Brain pericyte (primary cell): ENCODE data around the gene RNF186.

Experiments used
- DNase-seq: peaks from one replicate; pipeline ENCODE4 v3.0.0-alpha.2; 2012; ENCODE audit warnings: low read depth, low spot score

RNF186 gene

DNA sequence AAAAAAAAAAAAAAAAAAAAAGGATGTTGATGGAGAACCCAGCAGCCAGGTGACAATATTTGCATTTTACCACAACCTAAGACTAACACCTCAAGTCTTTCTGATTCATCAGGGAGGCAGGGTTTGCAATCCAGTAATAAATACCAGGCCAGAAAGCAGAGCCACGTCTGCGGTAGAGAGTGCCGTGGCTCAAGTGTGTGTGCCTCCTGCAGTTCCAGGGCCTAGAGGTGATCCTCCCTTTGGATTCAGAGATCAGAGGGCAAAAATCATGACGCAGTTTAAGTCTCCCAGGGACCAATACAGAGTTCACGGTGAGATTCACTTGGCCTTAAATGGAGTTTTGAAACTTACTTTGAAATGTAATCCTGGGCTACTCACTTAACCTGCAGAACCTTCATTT, 50.2 kb downstream of the RNF186 start:
- DNase-seq = peak; percentile 86
